ENCODE results near the gene LRG1. TPM values are rescaled to one million over a fixed set of nuclear protein-coding genes. Genes with fewer than 3 reads are reported as not detected.

Gene LRG1
- total and polyA plus RNA-seq, 2 of the 13 experiments (the other 11 are each of a cell fraction or from before 2014, with no cell fraction given) = 12.0 to 39.3 TPM

GRCh38 chr19:4521170-4521887 lies 18.5 kb downstream of the LRG1 start (continued):
- peak; percentile 89 for TF ChIP-seq PAXIP1 (CRISPR knock-in tag; conservative IDR thresholded peaks at IDR 0.05)
- no peak for TF ChIP-seq ZSCAN25 (CRISPR knock-in tag; IDR thresholded peaks at IDR 0.05)
- peak; percentile 77; the same call in 1 of the 2 replicates for TF ChIP-seq HIVEP1 (CRISPR knock-in tag; IDR thresholded peaks at IDR 0.05)
- TF ChIP-seq SNRNP70 (IDR thresholded peaks at IDR 0.05; ENCODE audit: low read depth, low read length) = no peak
- no peak for TF ChIP-seq HOXA9 (CRISPR knock-in tag; IDR thresholded peaks at IDR 0.05; ENCODE audit: borderline replicate concordance)
- no peak for TF ChIP-seq RNF2 (conservative IDR thresholded peaks at IDR 0.05; ENCODE audit: low read depth)
- no peak for TF ChIP-seq HHEX (CRISPR knock-in tag; IDR thresholded peaks at IDR 0.05)
- TF ChIP-seq MNT (IDR thresholded peaks at IDR 0.05) = no peak
- TF ChIP-seq, protein P1, sequence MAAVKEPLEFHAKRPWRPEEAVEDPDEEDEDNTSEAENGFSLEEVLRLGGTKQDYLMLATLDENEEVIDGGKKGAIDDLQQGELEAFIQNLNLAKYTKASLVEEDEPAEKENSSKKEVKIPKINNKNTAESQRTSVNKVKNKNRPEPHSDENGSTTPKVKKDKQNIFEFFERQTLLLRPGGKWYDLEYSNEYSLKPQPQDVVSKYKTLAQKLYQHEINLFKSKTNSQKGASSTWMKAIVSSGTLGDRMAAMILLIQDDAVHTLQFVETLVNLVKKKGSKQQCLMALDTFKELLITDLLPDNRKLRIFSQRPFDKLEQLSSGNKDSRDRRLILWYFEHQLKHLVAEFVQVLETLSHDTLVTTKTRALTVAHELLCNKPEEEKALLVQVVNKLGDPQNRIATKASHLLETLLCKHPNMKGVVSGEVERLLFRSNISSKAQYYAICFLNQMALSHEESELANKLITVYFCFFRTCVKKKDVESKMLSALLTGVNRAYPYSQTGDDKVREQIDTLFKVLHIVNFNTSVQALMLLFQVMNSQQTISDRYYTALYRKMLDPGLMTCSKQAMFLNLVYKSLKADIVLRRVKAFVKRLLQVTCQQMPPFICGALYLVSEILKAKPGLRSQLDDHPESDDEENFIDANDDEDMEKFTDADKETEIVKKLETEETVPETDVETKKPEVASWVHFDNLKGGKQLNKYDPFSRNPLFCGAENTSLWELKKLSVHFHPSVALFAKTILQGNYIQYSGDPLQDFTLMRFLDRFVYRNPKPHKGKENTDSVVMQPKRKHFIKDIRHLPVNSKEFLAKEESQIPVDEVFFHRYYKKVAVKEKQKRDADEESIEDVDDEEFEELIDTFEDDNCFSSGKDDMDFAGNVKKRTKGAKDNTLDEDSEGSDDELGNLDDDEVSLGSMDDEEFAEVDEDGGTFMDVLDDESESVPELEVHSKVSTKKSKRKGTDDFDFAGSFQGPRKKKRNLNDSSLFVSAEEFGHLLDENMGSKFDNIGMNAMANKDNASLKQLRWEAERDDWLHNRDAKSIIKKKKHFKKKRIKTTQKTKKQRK (IDR thresholded peaks at IDR 0.05; ENCODE audit: low read length) = no peak
- TF ChIP-seq FOXC1 (CRISPR knock-in tag; IDR thresholded peaks at IDR 0.05; ENCODE audit: borderline replicate concordance) = no peak
- TF ChIP-seq ATF6 (CRISPR knock-in tag; conservative IDR thresholded peaks at IDR 0.05) = no peak
- TF ChIP-seq ZBTB8A (CRISPR knock-in tag; IDR thresholded peaks at IDR 0.05; ENCODE audit: borderline replicate concordance, low read depth) = no peak
- peak; percentile 57 for TF ChIP-seq SKI (IDR thresholded peaks at IDR 0.05; ENCODE audit: partially characterized antibody)
- TF ChIP-seq ZNF703 (CRISPR knock-in tag; IDR thresholded peaks at IDR 0.05; ENCODE audit: borderline replicate concordance) = no peak
- TF ChIP-seq NR2C2 (CRISPR knock-in tag; IDR thresholded peaks at IDR 0.05; ENCODE audit: borderline replicate concordance) = 0 out of 2 replicates have a peak, but pooled peaks have one; percentile 27
- TF ChIP-seq TGIF2 (CRISPR knock-in tag; IDR thresholded peaks at IDR 0.05) = no peak
- TF ChIP-seq IKZF4 (CRISPR knock-in tag; IDR thresholded peaks at IDR 0.05; ENCODE audit: borderline replicate concordance, low read depth, not compliant biosample characterization) = peak; percentile 5
- no peak for TF ChIP-seq EHMT2 (IDR thresholded peaks at IDR 0.05; ENCODE audit: borderline replicate concordance, low read depth, low read length)
